Ramos (cell line): ENCODE results near the gene TPPP3.
"Not testable (repeated sequence)": the region's sequence is repeated elsewhere in the genome, so short reads cannot be mapped to it uniquely, and the experiment has no call there.

Experiments
- in situ Hi-C: fragments of 300-500 bp; cut with MboI; formaldehyde crosslinking; loops from one replicate; pipeline ENCODE4 v1.14.3; 2022; ENCODE audit warnings: low sequenced_read_pairs; ENCODE audit not compliant: unreplicated experiment

The TPPP3 gene

DNA sequence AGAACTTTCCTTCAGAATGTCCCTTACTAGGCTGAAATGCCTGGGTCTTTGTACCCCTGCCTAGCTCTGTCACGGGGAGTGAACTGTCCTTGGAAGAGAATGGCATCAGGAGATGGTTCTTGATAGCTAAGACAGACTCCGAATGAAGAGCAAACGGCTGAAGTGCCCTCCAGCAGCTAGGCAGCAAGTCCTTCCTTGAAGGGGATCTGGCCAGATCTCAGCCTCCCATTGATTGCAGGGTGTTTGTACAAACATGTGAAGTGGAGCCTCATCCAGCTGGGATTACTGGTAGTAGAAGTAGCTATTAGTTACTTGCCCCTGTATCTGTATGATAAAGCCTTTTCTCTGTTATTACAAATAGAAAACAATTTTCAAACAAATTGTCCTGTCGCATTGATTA is 35.7 kb downstream of the TPPP3 start:
- in situ Hi-C loops = no loop called here

DNA sequence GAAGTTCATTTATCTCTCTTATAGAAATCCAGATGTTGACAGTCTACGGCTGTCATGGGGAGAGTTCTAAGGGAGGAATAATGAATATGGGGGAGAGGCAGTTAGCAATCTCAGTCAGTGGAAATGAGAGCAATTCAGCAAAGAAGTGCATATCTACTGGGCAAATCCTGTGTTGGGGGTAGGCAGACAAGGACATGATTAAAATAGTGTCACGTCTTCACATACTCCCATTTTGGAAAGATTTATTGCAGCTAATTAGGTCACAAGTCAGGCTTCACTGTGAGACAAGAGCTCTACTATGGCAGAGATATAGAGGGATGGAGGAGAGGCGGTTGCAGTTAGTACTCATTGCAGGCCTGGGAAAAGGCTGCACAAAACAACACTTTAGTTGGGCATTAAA is 36.9 kb downstream of the TPPP3 start:
- in situ Hi-C loops = no loop called here

DNA sequence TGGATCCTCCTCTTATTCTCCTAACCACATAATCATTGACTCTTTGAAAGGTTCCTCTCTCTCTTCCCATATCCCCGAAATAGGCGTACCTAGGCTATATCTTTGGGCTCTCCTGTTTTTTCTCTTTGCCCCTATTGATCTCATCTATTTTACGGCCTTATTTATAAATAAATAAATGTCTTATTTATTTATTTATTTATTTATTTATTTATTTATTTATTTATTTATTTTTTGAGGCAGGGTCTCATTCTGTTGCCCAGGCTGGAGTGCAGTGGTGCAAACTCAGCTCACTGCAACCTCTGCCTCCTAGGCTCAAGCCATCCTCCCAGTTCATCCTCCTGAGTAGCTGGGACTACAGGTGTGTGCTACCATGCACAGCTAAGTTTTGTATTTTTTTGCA is 40.8 kb downstream of the TPPP3 start:
- in situ Hi-C loops = not testable (repeated sequence)

DNA sequence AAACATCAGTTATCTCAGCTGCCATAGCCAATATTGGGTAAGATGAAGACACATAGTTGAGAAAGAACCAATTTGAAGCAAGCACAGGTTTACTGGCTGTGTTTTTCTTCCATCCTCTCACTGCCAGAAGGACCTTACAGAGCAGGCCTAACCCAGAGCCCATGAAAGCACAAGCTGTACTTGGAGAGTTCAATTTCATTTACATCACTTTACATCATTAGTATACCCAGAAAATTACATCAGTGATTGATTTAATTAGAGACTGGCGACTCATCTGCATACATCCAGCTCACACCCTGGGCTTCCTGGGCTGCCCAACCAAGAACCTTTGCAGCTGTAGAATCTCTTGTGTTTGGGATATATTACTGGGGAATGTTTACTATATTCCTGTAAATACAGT is 43.0 kb downstream of the TPPP3 start:
- in situ Hi-C loops = no loop called here

DNA sequence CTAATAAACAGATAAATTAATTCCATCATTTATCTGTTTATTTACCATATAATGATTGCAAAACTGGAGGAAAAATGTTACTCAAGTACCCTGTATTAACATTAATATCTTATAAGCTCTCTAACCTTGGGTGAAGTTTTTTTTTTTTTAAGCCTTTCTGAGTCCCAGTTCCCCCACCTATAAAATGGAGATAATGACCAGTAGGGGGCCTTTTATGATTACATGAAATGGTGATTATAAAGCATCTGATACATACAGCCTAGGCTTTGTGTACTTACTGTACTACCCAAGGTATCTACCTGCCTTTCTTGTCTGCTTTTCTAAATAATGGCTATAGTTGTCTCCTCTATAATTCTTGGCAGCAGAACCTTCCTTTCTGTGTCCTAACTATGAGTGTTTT is 44.1 kb downstream of the TPPP3 start:
- in situ Hi-C loops = no loop called here

DNA sequence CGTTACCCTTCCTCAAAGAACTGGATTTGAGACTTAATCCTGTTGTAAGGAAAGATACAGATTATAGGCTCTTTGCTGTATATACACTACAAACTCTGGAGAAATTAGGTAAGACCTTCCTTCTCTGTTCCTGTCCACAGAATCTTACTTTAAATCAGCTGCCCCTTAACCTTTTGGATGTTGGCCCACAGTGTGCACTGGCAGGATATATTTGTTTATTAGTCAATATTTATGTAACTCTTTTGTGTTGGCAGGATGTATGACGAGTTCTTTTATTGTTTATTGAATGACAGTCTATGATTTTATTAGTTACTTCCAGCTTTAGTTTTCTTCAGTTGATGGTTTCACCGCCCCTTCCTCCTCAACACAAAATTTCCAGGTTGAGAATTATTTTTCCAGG is 47.0 kb downstream of the TPPP3 start:
- in situ Hi-C loops = no loop called here

DNA sequence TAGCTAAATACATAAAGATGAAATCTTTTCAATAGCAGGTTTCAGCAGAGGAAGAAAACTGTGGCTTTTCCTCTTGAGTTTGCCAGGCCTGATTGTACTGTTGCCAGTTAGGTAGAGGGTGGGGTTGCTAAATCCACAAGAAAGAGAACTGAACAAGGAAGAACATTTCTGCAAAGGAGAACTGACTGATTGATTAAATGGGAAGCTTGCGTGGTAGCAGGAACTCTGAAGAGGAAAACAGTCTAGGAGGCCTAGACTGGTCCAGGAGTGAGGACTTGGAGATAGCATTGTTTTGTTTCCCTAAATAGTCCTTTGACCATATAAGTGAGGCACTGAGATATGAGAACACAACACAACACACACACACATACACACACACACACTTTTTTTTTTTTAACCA is 47.9 kb downstream of the TPPP3 start:
- in situ Hi-C loops = no loop called here

DNA sequence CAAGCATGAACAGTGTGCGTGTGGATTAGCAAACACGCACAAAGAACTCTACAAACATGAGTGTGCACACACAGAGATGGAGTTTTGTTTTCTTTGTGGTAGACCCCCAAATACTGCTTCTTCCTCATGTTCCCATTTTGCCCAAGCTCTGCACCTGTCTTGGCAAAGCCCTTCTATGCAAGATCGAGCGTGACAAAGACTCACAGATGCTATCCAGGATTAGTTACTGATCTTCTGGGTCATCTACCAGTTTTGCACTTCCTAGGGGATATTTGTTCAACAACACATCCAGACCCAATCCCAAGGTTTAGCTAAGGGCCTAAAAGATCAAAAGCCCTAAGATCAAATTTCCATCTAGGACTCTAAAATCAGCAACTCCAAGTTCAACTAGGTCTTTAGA is 50.7 kb downstream of the TPPP3 start:
- in situ Hi-C loops = no loop called here

DNA sequence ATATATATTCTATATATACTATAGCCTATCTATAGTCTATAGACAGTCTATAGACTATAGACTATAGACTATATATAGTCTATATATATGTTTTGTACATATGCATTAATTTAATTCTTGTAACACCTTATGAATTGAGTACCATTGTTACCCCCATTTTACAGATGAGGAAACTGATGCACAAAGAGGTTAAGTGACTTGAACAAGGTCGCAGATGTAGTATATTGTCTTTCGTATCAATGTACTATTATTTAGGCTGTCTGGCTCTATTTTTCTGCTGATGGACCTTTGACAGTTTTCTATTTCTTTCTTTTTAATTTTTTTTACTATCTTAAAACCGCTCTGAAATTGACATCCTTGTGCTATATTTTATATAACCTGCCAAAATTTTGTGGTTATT is 52.0 kb downstream of the TPPP3 start:
- in situ Hi-C loops = no loop called here
